Measurements from ENCODE around the gene DDX24. TPM values are rescaled to one million over a fixed set of nuclear protein-coding genes. Genes with fewer than 3 reads are reported as not detected.

Gene DDX24
- total and polyA plus RNA-seq, 12 donors: 221 to 616 (median 337) TPM

DNA sequence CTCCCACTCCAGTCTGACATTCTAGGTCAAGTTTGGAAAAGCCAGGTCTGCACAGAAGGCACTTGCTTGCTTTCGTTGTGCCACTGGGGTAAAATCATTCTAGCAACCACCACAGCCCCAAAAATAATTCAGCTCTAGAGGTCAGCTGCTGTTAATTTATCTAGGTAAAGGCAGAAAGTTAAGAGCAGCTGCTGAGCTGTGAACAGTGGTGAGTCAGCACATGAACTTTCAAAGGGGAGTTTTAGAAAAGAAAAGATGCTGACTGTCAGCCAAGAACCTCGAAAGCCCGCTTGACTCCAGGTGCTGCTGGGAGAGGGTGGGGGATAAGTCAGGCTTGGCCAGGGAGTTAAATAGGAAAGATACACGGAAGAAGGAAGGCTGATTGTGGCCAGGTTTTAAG is 71.2 kb downstream of the DDX24 start:
- intact Hi-C loops (cut with DNase I): no loop called here
- H3K4me1 ChIP-seq (replicated peaks in 1 of 2): no peaks in the 10 kb centered on the region
- 12 to 25% (median 15%) methylated on average over 4 of the region's 4 CpGs for WGBS, 4 donors

GRCh38 chr14:94008234-94008633 is 72.8 kb downstream of the DDX24 start:
- intact Hi-C loops (cut with DNase I): no loop called here
- no peak overlapping the region for H3K4me3 ChIP-seq
- H3K4me1 ChIP-seq (replicated peaks in 1 of 2): no peaks in the 10 kb centered on the region
- TF ChIP-seq, protein P1, sequence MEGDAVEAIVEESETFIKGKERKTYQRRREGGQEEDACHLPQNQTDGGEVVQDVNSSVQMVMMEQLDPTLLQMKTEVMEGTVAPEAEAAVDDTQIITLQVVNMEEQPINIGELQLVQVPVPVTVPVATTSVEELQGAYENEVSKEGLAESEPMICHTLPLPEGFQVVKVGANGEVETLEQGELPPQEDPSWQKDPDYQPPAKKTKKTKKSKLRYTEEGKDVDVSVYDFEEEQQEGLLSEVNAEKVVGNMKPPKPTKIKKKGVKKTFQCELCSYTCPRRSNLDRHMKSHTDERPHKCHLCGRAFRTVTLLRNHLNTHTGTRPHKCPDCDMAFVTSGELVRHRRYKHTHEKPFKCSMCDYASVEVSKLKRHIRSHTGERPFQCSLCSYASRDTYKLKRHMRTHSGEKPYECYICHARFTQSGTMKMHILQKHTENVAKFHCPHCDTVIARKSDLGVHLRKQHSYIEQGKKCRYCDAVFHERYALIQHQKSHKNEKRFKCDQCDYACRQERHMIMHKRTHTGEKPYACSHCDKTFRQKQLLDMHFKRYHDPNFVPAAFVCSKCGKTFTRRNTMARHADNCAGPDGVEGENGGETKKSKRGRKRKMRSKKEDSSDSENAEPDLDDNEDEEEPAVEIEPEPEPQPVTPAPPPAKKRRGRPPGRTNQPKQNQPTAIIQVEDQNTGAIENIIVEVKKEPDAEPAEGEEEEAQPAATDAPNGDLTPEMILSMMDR (IDR thresholded peaks at IDR 0.05): no peak
- no peak overlapping the region for H3K27ac ChIP-seq
- no peaks in the 10 kb centered on the region for H3K27me3 ChIP-seq
- no peaks in the 10 kb centered on the region for H3K9me3 ChIP-seq (replicated peaks in 1 of 3)
- no peaks in the 10 kb centered on the region for H3K36me3 ChIP-seq (replicated peaks in 1 of 2)
- DNase-seq: no peak
- 50 to 72% (median 63%) methylated on average over 2 to 3 of the region's 3 CpGs for WGBS, 4 donors

More for the DNA sequence above, 71.2 kb downstream of the DDX24 start:
- no peak overlapping the region for H3K4me3 ChIP-seq
- DNase-seq: peak in 1 of 7 donors; percentile 43
- H3K27me3 ChIP-seq: no peaks in the 10 kb centered on the region
- H3K27ac ChIP-seq: no peak overlapping the region
- TF ChIP-seq, protein P1 (IDR thresholded peaks at IDR 0.05): no peak
- no peak for TF ChIP-seq POLR2A (IDR thresholded peaks at IDR 0.05)
- no peaks in the 10 kb centered on the region for H3K36me3 ChIP-seq (replicated peaks in 1 of 2)
- no peaks in the 10 kb centered on the region for H3K9me3 ChIP-seq (replicated peaks in 1 of 3)

GRCh38 chr14:94005324-94006073 is 75.5 kb downstream of the DDX24 start:
- H3K4me1 ChIP-seq (replicated peaks in 1 of 2): no peaks in the 10 kb centered on the region
- no peaks in the 10 kb centered on the region for H3K36me3 ChIP-seq (replicated peaks in 1 of 2)
- DNase-seq: no peak
- no peaks in the 10 kb centered on the region for H3K9me3 ChIP-seq (replicated peaks in 1 of 3)
- peaks cover 7% of the 10 kb centered on the region for H3K27me3 ChIP-seq
- no peak overlapping the region for H3K27ac ChIP-seq
- WGBS, 4 donors: 53 to 58% (median 54%) methylated on average over 14 of the region's 14 CpGs
- no peak overlapping the region for H3K4me3 ChIP-seq
- TF ChIP-seq POLR2A (IDR thresholded peaks at IDR 0.05): no peak
- TF ChIP-seq, protein P1 (IDR thresholded peaks at IDR 0.05): peak in 1 of 6 experiments; percentile 6
- intact Hi-C loops (cut with DNase I): no loop called here

DNA sequence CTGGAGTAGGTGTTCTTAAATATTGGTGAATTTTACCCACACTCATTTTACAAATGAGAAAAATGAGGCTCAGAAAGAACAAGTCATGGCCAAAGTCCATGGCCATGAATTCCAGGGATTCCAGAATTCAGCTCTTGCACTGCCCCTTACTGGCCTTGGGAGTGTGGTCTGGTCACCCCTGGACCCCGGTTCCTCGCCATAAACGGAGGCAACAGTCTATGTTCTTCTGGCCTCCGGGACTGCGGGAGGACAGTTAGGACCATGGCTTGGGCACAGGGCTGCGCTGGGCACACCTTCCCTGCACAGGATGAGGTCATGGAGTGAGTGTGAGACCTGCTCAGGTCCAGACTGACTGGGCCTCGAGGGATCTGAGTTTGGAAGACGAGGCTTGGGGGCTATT is 77.0 kb downstream of the DDX24 start:
- WGBS, 4 donors: 42 to 77% (median 62%) methylated on average over 2 to 8 of the region's 8 CpGs
- Histone ChIP-seq H3K27ac (no peak overlapping the region), H3K36me3 (replicated peaks in 1 of 2) (no peaks in the 10 kb centered on the region), H3K9me3 (replicated peaks in 1 of 3) (no peaks in the 10 kb centered on the region), H3K4me1 (replicated peaks in 1 of 2) (no peaks in the 10 kb centered on the region), H3K4me3 (no peak overlapping the region), H3K27me3 (peaks cover 7% of the 10 kb centered on the region)
- DNase-seq: no peak
- intact Hi-C loops (cut with DNase I): loop anchor here in 1 of 2 donors (5.0 kb wide), 1 partner anchor 62 kb away; no protein-coding TSS in a partner anchor
- TF ChIP-seq, protein P1 (IDR thresholded peaks at IDR 0.05): no peak

All from adrenal gland (tissue), 12 donors.